LoVo (cell line): ENCODE data around the gene PRKCA.
"Not testable (repeated sequence)": the region's sequence is repeated elsewhere in the genome, so short reads cannot be mapped to it uniquely, and the experiment has no call there.

Experiments used
- DNase-seq: peaks from one replicate; pipeline ENCODE4 v3.0.0-alpha.2; 2016; ENCODE audit warnings: low spot score

PRKCA gene

GRCh38 chr17:66353937-66354401 lies 51.6 kb downstream of the PRKCA start:
- no peak for DNase-seq

- DNase-seq = no peak
These were observed 52.1 kb downstream of the PRKCA start for GRCh38 chr17:66354472-66354871.

DNA sequence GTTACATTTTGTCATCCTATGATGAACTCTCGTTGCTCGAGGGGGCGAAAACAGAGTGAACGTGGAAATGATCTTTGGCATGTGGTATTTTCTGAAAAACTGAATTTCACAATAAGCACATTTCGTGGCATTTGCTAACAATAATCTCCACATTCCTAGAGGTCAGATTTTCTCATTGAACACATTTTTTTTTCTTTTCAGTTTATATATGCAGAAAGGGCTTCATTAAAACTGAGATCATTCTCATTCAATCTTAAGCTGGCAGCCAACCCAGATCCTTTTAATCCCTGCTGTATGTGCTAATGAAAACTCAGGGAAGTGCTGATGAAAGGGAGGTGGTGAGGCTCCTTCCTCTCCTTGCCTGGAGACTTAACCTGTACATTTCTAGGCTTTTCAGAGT lies 52.6 kb downstream of the PRKCA start:
- no peak for DNase-seq

DNA sequence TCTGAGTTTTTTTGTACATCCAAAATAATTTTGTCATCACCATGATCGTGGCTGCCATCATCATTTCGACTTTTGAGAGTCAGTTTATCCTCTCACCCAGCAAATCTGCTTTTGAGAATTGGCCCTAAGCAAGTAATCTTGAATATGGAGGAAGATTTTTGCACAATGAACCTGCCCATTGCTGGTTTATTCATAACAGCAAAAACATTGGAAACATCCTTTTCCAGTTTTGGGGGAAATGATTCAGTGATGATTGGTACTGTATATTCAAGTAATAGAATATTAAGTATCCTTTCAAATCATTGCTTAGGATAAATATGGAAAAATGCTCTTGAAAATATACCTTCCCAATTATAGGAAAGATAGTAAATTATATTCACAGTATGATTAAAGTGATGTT lies 53.1 kb downstream of the PRKCA start:
- DNase-seq = no peak

DNA sequence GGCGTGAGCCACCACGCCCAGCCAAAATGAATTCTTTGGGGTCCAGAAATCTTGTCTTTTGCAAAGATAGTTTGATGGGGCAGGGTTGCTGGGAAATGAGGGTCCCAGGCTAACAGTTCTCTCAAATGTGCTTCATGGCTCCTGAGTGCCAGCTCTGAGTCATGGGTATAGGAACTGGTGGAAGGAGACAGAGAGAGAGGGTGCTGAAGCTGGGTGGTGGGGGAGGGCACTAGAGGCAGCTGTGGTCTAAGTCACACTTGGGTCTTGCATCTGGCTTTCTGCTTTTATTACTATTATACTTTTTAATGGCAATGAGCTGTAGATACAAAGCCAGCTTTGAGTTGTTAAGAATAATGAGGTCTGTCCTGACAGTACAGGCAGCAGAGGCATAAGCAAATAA lies 54.6 kb downstream of the PRKCA start:
- no peak for DNase-seq

- no peak for DNase-seq
These were observed 56.9 kb downstream of the PRKCA start for GRCh38 chr17:66359351-66359750.

GRCh38 chr17:66360961-66361565 lies 58.6 kb downstream of the PRKCA start:
- not testable (repeated sequence) for DNase-seq

GRCh38 chr17:66364508-66364907 lies 62.1 kb downstream of the PRKCA start:
- no peak for DNase-seq

DNA sequence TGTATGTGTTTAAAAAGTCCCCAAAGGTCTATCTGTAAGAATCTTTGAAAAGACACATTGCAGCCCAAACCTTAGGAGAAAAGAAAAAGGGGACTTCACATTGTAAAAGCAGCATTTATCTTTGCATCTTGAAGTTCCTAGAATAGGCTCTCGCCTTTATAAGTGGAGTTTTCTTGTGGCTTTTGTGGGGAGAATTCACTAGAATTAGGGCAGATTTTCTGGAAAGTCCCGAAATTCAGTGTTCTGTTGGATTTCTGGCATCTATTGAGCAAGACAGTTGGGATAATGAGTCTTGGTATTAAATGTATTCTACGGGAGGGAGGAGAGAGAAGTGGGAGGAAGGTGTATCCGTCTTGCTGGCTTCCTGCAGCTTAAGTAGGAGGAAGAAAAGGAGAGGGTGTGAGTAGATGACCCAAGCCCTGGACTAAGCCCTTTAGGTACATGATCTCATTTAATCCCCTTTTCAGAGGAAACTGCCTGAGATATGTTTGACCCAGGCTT lies 62.6 kb downstream of the PRKCA start:
- DNase-seq = no peak

DNA sequence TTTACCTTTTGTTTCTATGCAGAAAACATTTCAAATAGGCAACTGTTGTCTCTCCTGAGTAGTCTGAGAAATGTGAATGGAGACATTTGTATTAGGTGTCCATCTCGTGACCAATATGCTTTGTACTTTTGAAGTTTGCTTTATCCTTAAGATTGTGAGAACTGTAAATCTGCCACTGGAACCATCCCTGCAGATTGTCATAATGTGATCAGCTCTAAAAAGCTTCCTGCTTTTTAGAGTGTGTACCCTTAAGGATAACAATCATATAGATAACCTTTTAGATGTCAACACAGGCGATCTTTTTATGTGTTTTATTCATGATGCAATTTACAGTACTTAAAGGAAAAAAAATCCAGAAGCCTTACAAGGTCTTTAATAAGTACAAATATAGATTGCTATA lies 63.5 kb downstream of the PRKCA start:
- DNase-seq = no peak

- no peak for DNase-seq
These were observed 64.7 kb downstream of the PRKCA start for GRCh38 chr17:66367107-66367506.

GRCh38 chr17:66369830-66370229 lies 67.4 kb downstream of the PRKCA start:
- DNase-seq = no peak

GRCh38 chr17:66371561-66371960 lies 69.1 kb downstream of the PRKCA start:
- no peak for DNase-seq

DNA sequence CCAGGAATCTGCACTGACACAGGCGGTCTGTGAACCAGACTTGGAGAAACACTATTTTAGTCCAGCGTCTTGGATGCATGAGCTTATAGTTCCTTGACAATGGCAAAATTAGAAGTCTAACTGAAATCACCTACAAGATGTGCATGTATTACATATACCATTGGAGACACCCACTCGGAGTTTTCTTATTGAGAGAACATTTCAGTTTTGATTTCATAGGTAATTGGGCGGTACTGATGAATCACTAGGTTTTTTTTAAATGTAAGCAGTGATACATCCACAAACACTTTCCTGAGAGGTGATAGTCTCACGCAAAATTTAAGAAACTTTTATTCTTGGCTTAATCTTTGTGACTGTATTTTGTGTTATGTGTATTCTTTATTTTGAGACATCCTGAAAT lies 69.8 kb downstream of the PRKCA start:
- DNase-seq = no peak

DNA sequence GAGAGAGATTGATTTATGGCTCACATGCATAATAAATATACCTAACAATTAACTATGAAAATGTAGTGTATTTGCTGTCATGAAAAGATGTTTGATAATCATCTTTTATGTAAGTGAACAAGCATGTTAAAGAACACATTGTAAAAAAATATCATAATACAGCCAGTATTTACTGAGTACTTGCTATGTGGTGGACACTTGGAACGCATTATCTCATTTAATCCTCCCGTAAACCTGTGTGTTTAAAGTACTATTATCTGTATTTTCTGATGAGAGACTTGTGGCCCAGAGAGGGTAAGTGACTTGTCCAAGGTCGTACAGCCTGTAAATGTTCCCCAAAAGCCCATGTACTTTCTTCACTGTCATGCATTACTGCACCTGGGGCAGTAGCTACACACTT lies 70.7 kb downstream of the PRKCA start:
- no peak for DNase-seq

- no peak for DNase-seq
These were observed 71.8 kb downstream of the PRKCA start for GRCh38 chr17:66373944-66374817.

DNA sequence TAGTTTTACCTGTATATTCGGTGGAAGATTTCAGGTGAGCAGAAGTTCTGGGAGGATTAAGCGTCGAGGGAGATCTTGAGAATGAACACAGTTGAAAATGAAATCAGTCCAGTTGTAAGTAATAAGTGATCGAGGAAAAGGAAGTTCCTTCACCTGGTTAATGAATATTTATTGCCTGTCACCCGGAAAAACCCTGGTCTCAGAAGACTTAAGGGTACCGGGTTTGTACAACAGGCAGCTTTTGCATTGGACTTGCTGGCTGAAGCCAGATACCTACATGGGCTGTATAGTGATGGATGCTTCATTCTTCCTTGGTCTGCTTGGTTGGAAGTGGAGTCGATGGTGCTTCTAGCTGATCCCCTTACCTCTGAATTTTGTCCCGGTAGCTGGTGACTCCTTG lies 72.7 kb downstream of the PRKCA start:
- no peak for DNase-seq

DNA sequence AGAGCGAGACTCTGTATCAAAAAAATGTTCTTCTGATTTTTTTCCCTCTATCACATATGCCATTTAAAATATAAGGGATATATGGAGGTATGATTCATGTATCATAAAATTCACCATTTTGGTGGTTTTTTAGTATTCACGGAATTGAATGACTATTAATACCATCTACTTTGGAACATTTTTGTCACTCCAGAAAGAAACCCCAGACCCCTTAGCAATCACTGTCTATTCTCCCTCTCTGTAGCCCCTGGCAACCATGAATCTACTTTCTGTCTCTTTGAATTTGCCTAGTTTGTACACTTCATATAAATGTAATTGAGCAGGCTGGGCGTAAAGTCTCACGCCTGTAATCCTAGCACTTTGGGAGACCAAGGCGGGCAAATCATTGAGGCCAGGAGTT lies 75.9 kb downstream of the PRKCA start:
- no peak for DNase-seq

- DNase-seq = no peak
These were observed 77.1 kb downstream of the PRKCA start for GRCh38 chr17:66379544-66379943.

GRCh38 chr17:66379996-66380395 lies 77.6 kb downstream of the PRKCA start:
- DNase-seq = no peak

- DNase-seq = no peak
These were observed 79.4 kb downstream of the PRKCA start for GRCh38 chr17:66381701-66382362.

DNA sequence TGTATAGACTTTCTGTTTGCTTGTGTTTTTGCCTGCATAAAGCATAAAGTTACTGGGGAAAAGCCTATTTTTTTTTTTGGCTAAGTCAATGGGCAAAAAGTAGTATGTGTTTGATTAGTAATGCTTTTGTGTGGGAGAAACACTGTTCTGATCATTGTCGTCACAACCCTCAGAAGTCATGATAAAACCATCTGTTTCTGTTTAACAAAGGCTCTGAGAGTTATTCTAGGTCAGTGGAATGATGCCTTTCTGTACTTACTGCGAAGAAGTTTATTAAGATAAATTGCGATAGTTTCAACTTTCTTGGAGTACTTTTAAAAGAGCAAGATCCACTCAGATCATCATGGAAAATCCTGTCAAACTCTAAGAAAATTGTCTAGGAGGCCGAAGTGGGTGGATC lies 80.9 kb downstream of the PRKCA start:
- no peak for DNase-seq
